Forelimb muscle (tissue), 1 donor: ENCODE results near the gene NFRKB. TPM values are rescaled to one million over a fixed set of nuclear protein-coding genes. Genes with fewer than 3 reads are reported as not detected.

ENCODE experiments used
- DNase-seq: peaks from one replicate; pipeline ENCODE4 v3.0.0-alpha.2; 2013; ENCODE audit warnings: low read depth
- polyA plus RNA-seq: library from polyadenylated mRNA; unstranded; fragments of 120-200 nt; gene quantifications from one replicate; pipeline ENCODE4 v1.2.1, GENCODE V29; 2013; ENCODE audit not compliant: insufficient read length

Gene NFRKB
- 20.3 TPM for polyA plus RNA-seq

DNA sequence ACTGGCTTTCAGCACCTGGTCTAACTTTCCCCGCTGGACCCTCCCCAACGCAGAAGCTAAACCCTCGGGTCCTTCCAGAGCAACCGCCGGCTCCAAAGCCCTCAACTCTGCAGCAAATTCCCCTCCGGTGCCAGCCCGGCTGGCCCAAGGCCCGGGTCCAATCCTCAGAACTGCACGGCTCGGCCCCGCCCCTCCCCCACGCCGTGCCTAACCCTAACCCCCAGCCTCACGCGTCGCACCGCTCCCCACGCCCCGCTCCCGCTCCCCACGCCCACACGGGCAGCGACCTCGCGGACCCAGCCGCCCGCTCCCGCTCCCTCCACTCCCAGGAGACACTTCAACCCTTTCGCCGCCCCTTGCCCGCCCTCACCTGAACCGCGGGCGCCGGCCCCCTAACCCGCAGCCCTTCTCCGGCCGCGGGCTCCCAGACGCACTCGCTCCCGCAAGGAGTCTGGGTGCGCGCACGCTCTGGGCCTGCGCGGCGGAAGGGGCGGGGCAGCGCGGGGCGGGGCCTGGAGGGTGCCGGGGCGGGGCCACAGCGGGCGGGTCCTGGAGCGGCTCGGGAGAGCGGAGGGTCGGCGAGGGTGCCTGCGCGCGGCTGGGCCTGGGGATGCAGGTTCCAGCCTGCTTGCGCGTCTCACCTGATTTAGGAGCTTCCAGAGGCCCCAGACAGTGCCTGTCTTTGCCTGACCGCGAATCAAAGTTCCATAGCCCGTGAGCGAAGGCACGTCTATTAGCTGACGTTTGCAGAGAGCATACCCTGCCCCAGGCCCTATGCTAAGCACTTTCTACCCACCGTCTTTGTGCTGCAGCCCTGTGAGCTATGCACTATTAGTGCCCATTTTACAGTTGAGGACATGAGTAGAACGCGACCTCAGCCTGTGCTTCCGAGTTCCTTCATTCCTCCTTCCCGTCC is at the start of gene NFRKB:
Gene NFRKB, minus strand, starts transcription at position 453 of the 916 bp plus-strand sequence. CDS start 2,729 bp downstream, outside the sequence.
- peak; percentile 13 for DNase-seq

- DNase-seq: no peak
These were observed 49.3 kb upstream of the NFRKB start for GRCh38 chr11:129944696-129945095.

DNA sequence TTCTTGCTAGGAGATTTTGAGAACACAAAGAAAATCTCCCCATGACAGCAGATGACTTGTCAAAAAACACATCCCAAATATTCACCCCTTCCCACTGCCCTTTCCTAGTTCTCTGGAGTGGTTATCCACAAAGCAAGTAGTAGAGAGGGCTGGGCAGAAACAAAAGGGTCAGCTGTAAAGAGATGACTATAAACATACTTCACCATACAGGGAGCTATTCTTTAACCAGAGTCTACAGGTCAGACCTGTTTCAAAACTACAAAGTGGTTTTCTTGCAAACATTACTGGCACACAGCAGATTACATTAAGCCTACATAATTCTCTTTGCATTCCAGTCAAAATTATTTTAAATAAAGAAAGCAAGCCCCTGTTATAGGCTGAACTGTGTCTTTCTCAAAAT is 47.7 kb upstream of the NFRKB start:
- DNase-seq: no peak

GRCh38 chr11:129939510-129939909 is 44.1 kb upstream of the NFRKB start:
- DNase-seq: no peak

GRCh38 chr11:129938764-129939163 is 43.4 kb upstream of the NFRKB start:
- DNase-seq: no peak

DNA sequence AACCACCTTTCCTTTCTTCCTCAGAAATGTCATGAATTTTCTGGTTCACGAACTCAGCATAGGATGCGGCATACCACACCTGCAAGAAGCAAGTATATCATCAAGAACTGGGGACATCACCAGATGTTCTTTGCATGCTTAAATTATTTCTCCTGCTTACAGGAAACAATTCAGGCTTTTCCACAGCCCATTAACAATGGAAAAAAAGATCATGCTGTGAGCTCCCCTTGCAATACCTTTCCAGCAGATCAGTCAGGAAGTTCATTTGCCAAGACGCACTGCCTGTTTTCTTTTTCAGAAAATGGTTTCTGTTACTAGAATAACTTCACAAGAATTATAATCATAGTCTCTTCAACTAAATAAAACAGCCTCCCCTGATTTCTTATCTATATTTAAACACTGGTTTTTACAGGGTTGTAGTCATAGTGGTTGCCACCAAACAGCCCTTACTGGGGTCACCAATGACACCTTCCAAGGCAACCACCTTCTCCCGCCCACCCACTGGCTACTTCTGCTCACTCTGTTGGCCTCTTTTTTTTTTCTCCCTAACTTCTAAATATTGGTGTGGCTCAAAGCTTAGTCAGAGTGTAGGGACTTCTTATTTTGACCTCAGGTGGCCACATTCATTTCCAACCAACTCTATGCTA is 42.3 kb upstream of the NFRKB start:
- no peak for DNase-seq

GRCh38 chr11:129935723-129936122 is 40.3 kb upstream of the NFRKB start:
- DNase-seq: no peak

DNA sequence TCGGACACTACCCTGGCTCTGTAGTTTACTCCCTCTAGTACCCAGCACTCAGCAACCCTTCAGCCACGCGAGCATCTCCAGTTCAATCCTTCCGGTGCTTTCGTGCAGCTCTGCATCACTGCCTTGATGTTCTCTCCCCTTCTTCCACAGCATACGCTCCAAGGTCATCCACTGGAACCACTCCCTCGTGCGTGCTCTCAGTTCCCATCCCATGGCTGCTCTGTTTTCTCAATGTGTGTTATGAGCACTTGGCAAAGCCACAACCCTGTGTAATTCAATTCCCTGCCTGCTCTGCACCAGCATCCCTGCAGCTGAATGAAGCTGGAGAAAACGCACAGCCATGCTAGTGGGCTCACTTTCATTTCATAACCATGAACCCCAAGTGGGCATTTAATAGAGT is 38.5 kb upstream of the NFRKB start:
- DNase-seq: no peak

GRCh38 chr11:129933262-129933661 is 37.9 kb upstream of the NFRKB start:
- DNase-seq: no peak

- DNase-seq: no peak
These were observed 37.1 kb upstream of the NFRKB start for GRCh38 chr11:129932381-129933067.

DNA sequence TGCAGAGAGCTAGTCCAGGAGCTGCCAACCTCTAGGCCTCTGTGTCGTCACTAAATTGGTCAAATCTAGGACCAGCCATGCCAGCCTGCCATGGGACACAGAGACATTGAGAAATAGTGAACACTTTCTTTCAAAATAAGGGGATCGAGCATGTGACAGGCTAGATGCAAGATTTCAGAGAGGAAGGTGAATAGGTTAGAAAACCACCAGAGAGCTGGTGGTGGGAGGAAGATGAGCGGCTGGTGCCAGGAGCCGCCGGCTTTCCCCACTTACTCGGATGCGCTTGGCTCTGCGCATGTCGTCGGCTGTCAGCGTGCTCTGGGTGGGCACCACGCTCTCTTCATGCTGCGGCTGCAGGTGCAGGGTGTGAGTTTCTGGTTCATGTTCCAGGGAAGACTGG is 35.4 kb upstream of the NFRKB start:
- DNase-seq: no peak

DNA sequence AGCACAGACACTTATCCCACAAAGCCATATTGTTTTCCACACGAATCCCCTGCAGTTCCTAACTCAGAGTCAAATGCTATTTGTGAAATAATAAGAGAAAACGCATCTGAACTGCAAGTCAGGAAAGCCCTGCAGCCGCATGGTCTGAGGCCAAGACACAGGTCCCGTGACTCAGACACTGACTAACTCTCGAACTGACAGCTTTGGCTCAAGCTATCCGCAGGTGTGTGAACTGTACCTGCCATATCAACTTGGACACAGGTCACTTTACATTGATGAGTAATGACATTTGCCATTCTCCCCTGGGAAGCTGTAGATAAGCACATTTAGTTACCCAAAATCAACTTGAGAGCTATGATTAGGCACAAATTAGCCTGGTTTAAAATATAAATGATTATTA is 34.9 kb upstream of the NFRKB start:
- DNase-seq: no peak

- no peak for DNase-seq
These were observed 34.3 kb upstream of the NFRKB start for GRCh38 chr11:129929721-129930120.

DNA sequence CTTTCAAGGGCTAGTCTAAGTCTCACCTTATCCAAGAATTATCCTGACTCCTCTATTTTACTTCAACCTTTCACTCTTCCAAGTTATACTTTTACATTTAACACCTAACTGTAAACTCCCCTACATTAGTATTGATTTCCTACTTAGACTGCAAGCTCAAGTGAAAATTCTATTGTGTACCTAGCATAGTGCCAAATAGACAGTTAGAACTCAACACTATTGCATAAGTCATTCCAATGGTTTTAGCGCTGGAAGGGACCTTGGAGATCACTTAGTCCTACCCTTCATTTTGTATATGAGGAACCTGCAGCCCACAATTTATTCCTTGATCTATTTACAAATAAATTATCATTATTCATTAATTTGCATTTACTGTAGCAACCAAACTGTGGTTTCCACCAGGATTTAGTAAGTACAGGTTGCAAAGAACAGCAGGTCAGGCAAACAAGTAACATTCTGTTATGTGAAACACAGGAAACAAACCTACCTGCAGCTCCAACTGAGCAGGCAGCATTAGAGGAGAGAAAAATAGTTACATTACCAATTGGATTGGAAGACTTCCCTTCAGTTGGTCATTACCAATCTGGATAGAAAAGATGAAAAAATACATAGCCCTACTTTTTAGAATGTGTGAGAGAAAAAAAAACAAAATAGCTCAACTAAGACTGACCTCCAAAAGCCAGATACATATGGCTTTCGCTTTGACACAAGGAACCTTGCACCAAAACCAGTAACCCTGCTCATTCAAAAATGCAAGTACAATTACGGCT is 33.7 kb upstream of the NFRKB start:
- no peak for DNase-seq

DNA sequence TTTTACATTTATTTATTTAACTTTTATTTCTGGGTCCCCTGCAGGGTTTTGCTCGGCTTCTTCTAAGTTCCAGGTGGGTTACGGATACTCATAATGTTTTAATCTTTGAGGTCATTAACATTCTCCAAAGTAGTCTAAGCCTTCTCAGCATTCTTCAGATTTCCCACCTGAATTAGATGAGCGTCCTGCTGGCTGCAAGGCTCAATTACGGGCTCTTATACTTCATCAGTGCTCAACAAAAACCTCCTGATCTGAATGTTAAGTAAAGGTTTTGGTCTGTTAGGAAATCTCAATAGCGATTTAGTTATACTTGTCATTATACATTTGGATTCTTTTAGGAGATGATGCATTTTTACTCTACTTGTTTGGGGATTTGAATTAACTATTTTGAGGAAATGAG is 27.3 kb upstream of the NFRKB start:
- no peak for DNase-seq

DNA sequence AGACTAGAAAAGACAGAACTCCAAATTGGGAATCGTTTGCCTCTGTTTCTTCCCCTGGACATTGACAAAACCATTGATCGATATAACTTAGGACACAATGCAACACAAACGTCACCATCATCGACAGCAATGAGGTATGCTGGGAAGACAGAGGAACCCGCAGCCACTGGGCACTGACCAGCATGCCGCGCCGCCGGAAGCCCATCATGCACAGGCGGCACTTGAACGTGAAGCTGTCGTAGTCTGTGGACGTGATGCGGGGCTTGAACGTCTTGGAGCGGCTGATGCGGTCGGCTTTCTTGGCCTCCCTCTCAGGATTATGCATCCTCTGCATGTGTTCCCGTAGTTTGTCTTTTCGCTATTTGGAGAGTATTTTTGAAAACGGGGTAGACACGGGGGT is 23.0 kb upstream of the NFRKB start:
- no peak for DNase-seq

DNA sequence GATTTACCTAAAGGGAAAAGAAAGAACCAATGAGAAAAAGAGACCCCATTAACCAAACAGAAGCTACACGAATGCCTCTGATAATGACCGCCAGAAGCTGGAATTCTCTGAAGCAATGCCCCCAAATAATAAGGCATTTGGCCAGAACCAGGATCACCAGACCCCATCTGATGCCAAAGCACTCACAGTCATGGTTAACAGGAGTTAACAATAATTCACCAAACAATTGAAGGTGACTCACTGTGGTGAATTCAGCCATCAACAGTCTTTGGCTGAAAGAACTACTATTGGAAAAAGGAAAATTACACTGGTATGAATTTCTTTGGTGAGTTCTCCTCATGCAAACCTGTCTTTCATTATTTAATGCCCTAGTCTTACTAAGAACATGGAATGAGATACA is 21.9 kb upstream of the NFRKB start:
- DNase-seq: no peak

GRCh38 chr11:129911298-129911697 is 15.9 kb upstream of the NFRKB start:
- DNase-seq: no peak

- DNase-seq: no peak
These were observed 15.0 kb upstream of the NFRKB start for GRCh38 chr11:129910360-129910759.

DNA sequence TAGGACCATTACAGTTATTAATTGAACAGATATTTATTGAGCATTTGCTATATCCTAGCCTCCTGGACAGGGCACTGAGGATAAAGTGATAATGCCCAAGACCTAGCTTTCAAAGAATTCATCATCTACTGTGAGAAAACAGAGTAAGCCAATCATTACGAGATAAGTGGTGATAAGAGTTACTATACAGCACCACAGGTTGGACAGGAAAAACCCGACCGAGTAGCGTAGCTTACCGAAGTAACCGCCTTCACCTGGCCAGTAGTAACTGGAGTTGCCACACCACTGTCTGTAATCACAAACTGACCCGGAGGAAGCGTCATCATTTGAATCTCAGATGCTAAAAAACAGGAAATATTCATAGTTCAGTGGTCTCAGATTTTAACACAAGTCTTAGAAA is 10.0 kb upstream of the NFRKB start:
- no peak for DNase-seq

DNA sequence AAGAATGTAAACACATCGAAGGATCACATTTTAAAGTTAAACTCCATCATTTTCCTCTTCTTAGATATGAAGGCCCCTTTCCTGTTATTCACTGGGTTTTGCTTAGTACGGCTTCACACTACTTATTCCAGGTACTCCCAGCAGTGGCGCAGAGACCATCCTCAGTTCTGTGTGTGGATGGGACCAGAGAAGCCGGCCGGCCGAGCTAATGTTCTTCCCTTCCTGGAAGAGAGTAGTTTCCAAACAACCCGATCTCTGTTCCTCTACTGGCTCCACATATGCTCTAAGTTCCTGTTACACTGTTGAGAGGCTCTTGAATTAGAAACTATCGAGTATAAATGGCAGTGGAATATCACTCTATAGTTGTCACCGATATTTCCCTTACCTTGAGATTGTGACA is 684 bp upstream of the NFRKB start:
- no peak for DNase-seq
